GM19099 (cell line): ENCODE data around the gene MNT.

ENCODE experiments used
- POLR2A ChIP-seq: IDR thresholded peaks from 3 replicates; pipeline ENCODE4 v1.6.1; 2011; ENCODE audit warnings: low read depth; ENCODE audit not compliant: insufficient read length; ENCODE audit errors: extremely low read depth

MNT gene

GRCh38 chr17:2364763-2365116 lies 36.1 kb downstream of the MNT start:
- TF ChIP-seq POLR2A: no peak

GRCh38 chr17:2363851-2364762 lies 36.8 kb downstream of the MNT start:
- TF ChIP-seq POLR2A: no peak

GRCh38 chr17:2363318-2363717 lies 37.5 kb downstream of the MNT start:
- TF ChIP-seq POLR2A: no peak

- TF ChIP-seq POLR2A: no peak
Observed at GRCh38 chr17:2362881-2363280, 38.0 kb downstream of the MNT start.

- TF ChIP-seq POLR2A: no peak
Observed at GRCh38 chr17:2362416-2362815, 38.4 kb downstream of the MNT start.

GRCh38 chr17:2362016-2362415 lies 38.8 kb downstream of the MNT start:
- no peak for TF ChIP-seq POLR2A

- no peak for TF ChIP-seq POLR2A
Observed at GRCh38 chr17:2361010-2361760, 39.7 kb downstream of the MNT start.

- no peak for TF ChIP-seq POLR2A
Observed at GRCh38 chr17:2357931-2358434, 42.9 kb downstream of the MNT start.

- no peak for TF ChIP-seq POLR2A
Observed at GRCh38 chr17:2357237-2357636, 43.6 kb downstream of the MNT start.

- TF ChIP-seq POLR2A: no peak
Observed at GRCh38 chr17:2354311-2354710, 46.5 kb downstream of the MNT start.

- TF ChIP-seq POLR2A: no peak
Observed at GRCh38 chr17:2351269-2351668, 49.6 kb downstream of the MNT start.

- no peak for TF ChIP-seq POLR2A
Observed at GRCh38 chr17:2347805-2348685, 52.8 kb downstream of the MNT start.

GRCh38 chr17:2346475-2346874 lies 54.4 kb downstream of the MNT start:
- no peak for TF ChIP-seq POLR2A

- no peak for TF ChIP-seq POLR2A
Observed at GRCh38 chr17:2344528-2344927, 56.3 kb downstream of the MNT start.

- TF ChIP-seq POLR2A: no peak
Observed at GRCh38 chr17:2343421-2343820, 57.4 kb downstream of the MNT start.
